Cardiac muscle cell (in vitro differentiated cells and primary cell): ENCODE results near the gene GRWD1. TPM values are rescaled to one million over a fixed set of nuclear protein-coding genes. Genes with fewer than 3 reads are reported as not detected.

Experiments used
- DNase-seq, 2 donors: peaks; one replicate each; pipeline versions ENCODE4 v3.0.0 to v3.0.0-alpha.2; 2010 to 2017; ENCODE audit warnings: low read depth in 1 of 2, low spot score in 1 of 2
- H3K27ac ChIP-seq: fragments of 200-600 bp; sonication (generic); 2 replicates; pipeline ENCODE4 v1.5.1; 2016
- H3K27me3 ChIP-seq: fragments of 200-600 bp; sonication (generic); 2 replicates; pipeline ENCODE4 v1.6.0; 2016; ENCODE audit warnings: control low read depth
- H3K36me3 ChIP-seq: fragments of 200-600 bp; sonication (generic); 2 replicates; pipeline ENCODE4 v1.5.1; 2016; ENCODE audit warnings: control low read depth
- H3K4me1 ChIP-seq: fragments of 200-600 bp; sonication (generic); 2 replicates; pipeline ENCODE4 v1.8.1; 2017; ENCODE audit warnings: low read depth, mild to moderate bottlenecking, mixed run types
- H3K4me3 ChIP-seq: fragments of 200-600 bp; sonication (generic); 2 replicates; pipeline ENCODE4 v1.5.1; 2016; ENCODE audit warnings: mild to moderate bottlenecking
- H3K9me3 ChIP-seq: fragments of 200-600 bp; sonication (generic); 2 replicates; pipeline ENCODE4 v1.5.1; 2017; ENCODE audit warnings: low read depth, mild to moderate bottlenecking, control low read depth
- CTCF ChIP-seq: IDR thresholded peaks from 2 replicates; pipeline ENCODE4 v1.5.1; 2012; ENCODE audit warnings: low read depth, mild to moderate bottlenecking, low read length
- polyA plus RNA-seq: library from polyadenylated mRNA; unstranded; fragments of >200 nt; fragmentation: Nextera tagmentation; extraction: Ambion mirVana; gene quantifications from 2 replicates; pipeline ENCODE4 v1.2.1, GENCODE V29; 2016
- total RNA-seq: library from RNA; depleted of rRNA; stranded (reverse); fragments of >200 nt; gene quantifications from 2 replicates; pipeline ENCODE4 v1.2.3, GENCODE V29; 2016

Gene GRWD1
- total and polyA plus RNA-seq, 2 experiments from 2014 or later, result 24.2 to 38.6 TPM

DNA sequence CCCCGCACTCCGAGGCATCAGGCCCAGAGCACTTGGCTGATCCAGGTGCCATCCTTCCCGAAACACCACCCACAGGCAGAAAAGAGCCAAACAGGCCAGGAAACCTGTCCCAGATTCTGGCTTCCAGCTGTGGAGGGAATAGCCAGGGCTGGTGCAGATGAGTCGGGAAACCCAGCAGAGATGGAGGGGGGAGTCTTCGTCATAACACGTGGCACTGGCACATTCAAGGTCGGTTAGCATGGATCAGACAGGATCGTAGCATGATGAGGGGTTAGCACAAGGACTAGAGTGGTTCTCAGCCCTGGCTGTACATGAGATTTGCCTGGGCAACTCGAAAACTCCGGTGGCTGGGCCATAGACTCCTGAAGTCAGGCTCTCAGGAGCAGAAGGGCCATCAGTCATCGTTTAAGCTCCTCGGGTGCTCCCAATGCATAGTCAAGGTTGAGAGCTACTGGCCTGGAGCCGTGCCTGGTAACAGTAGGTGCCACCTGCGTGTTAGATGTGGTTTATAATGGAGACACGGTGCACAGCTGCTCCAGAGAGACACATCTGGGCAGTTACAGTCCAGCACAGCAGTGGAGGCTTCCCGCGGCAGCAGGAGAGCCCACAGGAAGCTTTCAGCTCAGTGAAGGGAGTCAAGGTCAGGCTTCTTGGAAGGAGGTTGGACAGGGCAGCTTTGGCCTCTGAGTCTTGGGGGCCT is 29.7 kb downstream of the GRWD1 start:
- no peak for TF ChIP-seq CTCF
- DNase-seq, result no peak
- Histone ChIP-seq H3K36me3 (peaks cover 67% of the 10 kb centered on the region), H3K4me3 (no peak overlapping the region), H3K9me3 (no peaks in the 10 kb centered on the region), H3K27me3 (no peaks in the 10 kb centered on the region), H3K27ac (no peak overlapping the region), H3K4me1 (no peaks in the 10 kb centered on the region)

DNA sequence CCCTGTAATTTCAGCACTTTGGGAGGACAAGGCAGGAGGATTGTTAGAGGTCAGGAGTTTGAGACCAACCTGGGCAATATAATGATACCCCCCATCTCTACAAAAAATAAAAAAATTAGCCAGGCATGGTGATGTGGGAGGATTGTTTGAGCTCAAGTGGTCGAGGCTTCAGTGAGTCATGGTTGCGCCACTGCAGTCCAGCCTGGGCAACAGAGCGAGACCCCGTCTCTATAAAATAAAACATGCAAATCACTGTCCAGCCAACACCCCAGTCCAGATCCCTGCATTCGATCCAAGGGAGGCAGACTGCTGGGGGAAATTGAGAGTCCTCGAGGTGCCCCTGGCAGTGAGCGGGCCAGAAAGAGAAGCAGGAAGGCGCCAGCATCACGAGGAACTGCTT is 30.4 kb downstream of the GRWD1 start:
- no peak overlapping the region for H3K27ac ChIP-seq
- no peak for TF ChIP-seq CTCF

DNA sequence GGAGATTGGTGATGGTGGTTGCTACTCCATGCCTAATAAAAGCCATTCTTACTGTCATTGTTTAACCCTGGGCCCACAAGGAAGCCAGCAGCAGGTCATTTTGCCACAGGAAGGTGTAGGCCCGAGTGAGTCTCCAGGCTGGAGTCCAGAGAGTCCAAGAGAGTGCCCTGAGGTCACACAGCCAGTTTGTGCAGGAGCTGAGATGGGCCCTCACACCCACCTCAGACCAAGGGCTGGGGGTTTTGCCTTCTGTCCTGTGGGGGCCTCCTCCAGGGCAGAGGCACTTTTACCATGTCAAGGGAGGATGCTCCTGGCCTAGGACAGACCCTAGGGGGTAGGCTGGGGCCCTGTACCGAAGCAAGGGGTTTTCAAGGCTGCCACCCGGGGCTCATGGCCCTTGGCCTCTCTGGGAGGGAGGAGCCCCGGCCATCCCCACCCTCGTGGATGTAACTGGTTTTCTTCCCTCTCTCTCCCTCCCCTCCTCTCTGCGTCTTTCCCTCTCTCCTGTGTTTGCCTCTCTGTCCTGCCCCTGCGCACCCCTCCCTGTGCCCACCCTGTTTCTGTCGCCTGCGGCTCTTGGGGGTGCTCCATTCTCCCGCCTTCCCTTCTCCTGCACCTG is 31.4 kb downstream of the GRWD1 start:
- TF ChIP-seq CTCF, result no peak
- Histone ChIP-seq H3K27me3 (no peaks in the 10 kb centered on the region), H3K27ac (no peak overlapping the region), H3K36me3 (peaks cover 50% of the 10 kb centered on the region), H3K4me3 (no peak overlapping the region), H3K9me3 (no peaks in the 10 kb centered on the region), H3K4me1 (no peaks in the 10 kb centered on the region)
- DNase-seq, result no peak

More for the DNA sequence above, 30.4 kb downstream of the GRWD1 start:
- no peak for DNase-seq
- Histone ChIP-seq H3K9me3 (no peaks in the 10 kb centered on the region), H3K36me3 (peaks cover 60% of the 10 kb centered on the region), H3K4me3 (no peak overlapping the region), H3K27me3 (no peaks in the 10 kb centered on the region), H3K4me1 (no peaks in the 10 kb centered on the region)

DNA sequence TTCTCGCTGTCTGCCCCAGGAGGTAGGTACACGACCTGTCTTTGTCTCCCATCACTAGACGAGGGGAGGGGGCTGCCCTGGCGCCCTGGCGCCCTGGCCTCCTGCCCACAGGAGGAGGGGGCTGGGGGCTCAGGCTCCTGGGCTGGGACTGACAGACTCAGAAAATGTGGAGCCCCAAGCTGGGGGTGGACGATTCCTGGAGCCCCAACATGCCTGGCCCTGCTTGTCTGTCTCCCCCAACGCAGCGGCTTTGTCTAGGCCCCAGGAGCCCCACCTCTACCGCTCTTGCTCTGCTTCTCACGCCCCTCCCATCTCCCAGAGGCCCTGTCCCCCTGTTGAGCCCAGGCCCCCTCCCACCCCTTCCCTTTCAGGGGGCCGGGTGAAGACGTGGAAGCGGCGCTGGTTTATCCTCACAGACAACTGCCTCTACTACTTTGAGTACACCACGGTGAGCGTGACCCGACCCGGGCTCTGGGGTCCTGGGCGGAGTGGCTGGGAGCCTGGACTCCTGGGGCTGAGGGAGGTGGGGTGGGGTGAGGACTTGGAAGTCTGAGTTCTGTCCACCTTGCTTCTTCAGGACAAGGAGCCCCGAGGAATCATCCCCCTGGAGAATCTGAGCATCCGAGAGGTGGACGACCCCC is 32.0 kb downstream of the GRWD1 start:
- no peak for TF ChIP-seq CTCF
- no peaks in the 10 kb centered on the region for H3K9me3 ChIP-seq

GRCh38 chr19:48478339-48479256 is 32.8 kb downstream of the GRWD1 start:
- DNase-seq, result no peak
- H3K27ac ChIP-seq, result no peak overlapping the region
- H3K4me1 ChIP-seq, result no peaks in the 10 kb centered on the region
- H3K27me3 ChIP-seq, result no peaks in the 10 kb centered on the region
- TF ChIP-seq CTCF, result no peak
- H3K4me3 ChIP-seq, result no peak overlapping the region
- peaks cover 39% of the 10 kb centered on the region for H3K36me3 ChIP-seq
- H3K9me3 ChIP-seq, result no peaks in the 10 kb centered on the region

More for the DNA sequence above, 32.0 kb downstream of the GRWD1 start:
- no peak for DNase-seq
- no peaks in the 10 kb centered on the region for H3K27me3 ChIP-seq
- no peak overlapping the region for H3K4me3 ChIP-seq
- peaks cover 45% of the 10 kb centered on the region for H3K36me3 ChIP-seq
- no peaks in the 10 kb centered on the region for H3K4me1 ChIP-seq
- no peak overlapping the region for H3K27ac ChIP-seq
